ENCODE results near the gene PCDH9.

PCDH9 gene, protein sequence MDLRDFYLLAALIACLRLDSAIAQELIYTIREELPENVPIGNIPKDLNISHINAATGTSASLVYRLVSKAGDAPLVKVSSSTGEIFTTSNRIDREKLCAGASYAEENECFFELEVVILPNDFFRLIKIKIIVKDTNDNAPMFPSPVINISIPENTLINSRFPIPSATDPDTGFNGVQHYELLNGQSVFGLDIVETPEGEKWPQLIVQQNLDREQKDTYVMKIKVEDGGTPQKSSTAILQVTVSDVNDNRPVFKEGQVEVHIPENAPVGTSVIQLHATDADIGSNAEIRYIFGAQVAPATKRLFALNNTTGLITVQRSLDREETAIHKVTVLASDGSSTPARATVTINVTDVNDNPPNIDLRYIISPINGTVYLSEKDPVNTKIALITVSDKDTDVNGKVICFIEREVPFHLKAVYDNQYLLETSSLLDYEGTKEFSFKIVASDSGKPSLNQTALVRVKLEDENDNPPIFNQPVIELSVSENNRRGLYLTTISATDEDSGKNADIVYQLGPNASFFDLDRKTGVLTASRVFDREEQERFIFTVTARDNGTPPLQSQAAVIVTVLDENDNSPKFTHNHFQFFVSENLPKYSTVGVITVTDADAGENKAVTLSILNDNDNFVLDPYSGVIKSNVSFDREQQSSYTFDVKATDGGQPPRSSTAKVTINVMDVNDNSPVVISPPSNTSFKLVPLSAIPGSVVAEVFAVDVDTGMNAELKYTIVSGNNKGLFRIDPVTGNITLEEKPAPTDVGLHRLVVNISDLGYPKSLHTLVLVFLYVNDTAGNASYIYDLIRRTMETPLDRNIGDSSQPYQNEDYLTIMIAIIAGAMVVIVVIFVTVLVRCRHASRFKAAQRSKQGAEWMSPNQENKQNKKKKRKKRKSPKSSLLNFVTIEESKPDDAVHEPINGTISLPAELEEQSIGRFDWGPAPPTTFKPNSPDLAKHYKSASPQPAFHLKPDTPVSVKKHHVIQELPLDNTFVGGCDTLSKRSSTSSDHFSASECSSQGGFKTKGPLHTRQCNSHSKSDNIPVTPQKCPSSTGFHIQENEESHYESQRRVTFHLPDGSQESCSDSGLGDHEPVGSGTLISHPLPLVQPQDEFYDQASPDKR (N-terminal part only)

DNA sequence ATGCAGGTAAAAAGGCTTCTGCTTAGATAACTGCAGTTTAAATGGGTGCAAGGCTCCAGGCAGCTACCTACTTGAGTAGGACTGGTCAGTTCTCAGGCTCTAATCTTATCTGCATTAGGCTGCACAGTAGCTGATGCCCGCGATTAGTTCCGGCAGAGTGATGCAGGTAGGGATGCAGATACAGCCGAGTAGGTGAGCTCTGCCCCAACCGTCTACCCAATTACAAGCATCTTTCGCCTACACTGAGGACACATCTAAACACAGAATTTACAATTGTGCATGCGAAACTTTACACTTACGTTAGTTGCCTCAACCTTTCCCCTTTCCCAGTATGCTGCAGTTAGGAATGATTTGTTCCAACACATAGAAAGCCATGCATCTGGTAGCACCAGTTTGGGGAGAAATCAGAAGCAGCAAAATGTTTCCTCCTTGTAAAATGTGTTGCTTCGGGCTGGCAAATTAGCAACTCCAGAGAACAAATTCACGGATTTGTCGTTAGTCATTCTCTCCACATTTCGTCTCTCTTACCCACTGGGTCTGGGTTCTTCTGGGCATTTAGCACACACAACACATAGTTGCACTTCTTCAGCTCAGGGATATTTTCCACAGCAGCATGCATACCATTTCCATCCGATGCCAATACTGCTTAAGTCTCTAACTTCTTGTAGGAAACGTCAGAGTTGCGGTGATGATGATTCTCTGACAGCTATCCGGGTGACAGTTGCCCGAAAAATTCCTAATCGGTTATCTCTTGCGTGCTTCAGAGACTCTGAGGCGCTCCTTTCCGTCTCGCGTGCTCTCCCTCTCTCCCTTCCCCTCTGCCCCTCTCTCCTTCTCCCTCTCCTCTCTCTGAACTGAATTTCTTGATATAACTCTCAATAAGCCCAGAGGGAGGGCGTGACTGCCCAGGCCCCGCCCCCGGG lies at the start of gene PCDH9:
PCDH9 (minus strand) TSS at position 856 of the 923 bp plus-strand sequence. CDS start 1,896 bp downstream, outside the sequence.
- Histone ChIP-seq H3K27me3 (ENCODE audit: control insufficient read depth, insufficient read depth, low read length) (no peaks in the 10 kb centered on the region), H3K27ac (ENCODE audit: low read length) (no peak within 1 kb of the TSS), H3K4me1 (ENCODE audit: control insufficient read depth, insufficient read depth, low read length) (no peaks in the 10 kb centered on the region), H3K4me3 (ENCODE audit: low read length) (peak within 1 kb of the TSS; percentile 58; the same call in 1 of the 2 replicates), H3K36me3 (ENCODE audit: control insufficient read depth, insufficient read depth, low read length) (no peaks in the 10 kb centered on the region), H3K9me3 (ENCODE audit: control insufficient read depth, insufficient read depth, low read length) (no peaks in the 10 kb centered on the region)
- DNase-seq (ENCODE audit: low read depth, low spot score), result no peak
- WGBS (ENCODE audit: insufficient coverage, insufficient read length), result no CpG with 5 or more reads among the region's 26 CpGs

DNA sequence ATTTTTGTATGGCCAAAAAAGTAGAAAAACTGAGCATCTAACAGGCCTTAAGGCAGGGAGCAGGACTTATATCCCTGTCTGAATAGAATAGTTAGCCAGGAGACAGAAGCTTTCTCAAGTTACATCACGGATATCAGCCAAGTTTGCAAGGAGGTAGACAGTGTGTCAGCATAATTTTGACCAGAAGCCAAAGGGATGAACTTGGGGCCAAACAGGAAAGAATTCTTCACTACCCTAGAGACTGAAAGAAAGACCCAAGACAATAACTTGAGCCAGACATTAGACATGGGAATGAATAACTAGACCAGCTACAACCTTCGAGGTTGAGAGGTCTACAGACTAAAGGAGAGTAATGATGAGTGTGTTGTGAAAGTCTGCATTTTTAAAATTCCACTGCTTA lies 48.1 kb upstream of the PCDH9 start:
- H3K36me3 ChIP-seq (ENCODE audit: control insufficient read depth, insufficient read depth, low read length), result no peaks in the 10 kb centered on the region
- no peaks in the 10 kb centered on the region for H3K27me3 ChIP-seq (ENCODE audit: control insufficient read depth, insufficient read depth, low read length)
- H3K4me1 ChIP-seq (ENCODE audit: control insufficient read depth, insufficient read depth, low read length), result no peaks in the 10 kb centered on the region; the same call in 1 of the 2 replicates
- WGBS (ENCODE audit: insufficient coverage, insufficient read length), result no CpG with 5 or more reads among the region's 2 CpGs
- H3K27ac ChIP-seq (ENCODE audit: low read length), result no peak overlapping the region
- no peak for DNase-seq (ENCODE audit: low read depth, low spot score)
- H3K4me3 ChIP-seq (ENCODE audit: low read length), result no peak overlapping the region
- no peaks in the 10 kb centered on the region for H3K9me3 ChIP-seq (ENCODE audit: control insufficient read depth, insufficient read depth, low read length)

DNA sequence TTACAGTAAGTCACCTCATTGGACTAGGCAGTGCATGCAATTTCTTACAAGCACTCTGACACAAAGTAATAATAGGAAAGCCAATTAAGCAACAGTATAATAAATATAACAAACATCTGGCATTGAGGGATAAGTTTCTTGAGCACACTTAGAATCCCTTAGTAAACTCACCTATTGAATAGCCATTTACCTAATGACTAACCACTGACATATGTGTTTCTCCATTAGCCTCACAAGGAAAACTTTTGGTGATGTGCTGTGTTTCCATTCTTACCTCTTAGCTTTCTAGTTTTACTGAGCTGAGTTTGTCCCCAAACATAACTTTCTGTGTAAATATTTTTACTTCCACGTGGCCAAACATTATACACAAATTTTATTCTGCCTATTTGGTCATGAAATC lies 47.4 kb upstream of the PCDH9 start:
- no peaks in the 10 kb centered on the region for H3K27me3 ChIP-seq (ENCODE audit: control insufficient read depth, insufficient read depth, low read length)
- no peak for DNase-seq (ENCODE audit: low read depth, low spot score)
- no peak overlapping the region for H3K27ac ChIP-seq (ENCODE audit: low read length)
- no CpG with 5 or more reads among the region's 1 CpG for WGBS (ENCODE audit: insufficient coverage, insufficient read length)
- H3K9me3 ChIP-seq (ENCODE audit: control insufficient read depth, insufficient read depth, low read length), result no peaks in the 10 kb centered on the region
- no peaks in the 10 kb centered on the region; the same call in 1 of the 2 replicates for H3K4me1 ChIP-seq (ENCODE audit: control insufficient read depth, insufficient read depth, low read length)
- H3K36me3 ChIP-seq (ENCODE audit: control insufficient read depth, insufficient read depth, low read length), result no peaks in the 10 kb centered on the region
- no peak overlapping the region for H3K4me3 ChIP-seq (ENCODE audit: low read length)

DNA sequence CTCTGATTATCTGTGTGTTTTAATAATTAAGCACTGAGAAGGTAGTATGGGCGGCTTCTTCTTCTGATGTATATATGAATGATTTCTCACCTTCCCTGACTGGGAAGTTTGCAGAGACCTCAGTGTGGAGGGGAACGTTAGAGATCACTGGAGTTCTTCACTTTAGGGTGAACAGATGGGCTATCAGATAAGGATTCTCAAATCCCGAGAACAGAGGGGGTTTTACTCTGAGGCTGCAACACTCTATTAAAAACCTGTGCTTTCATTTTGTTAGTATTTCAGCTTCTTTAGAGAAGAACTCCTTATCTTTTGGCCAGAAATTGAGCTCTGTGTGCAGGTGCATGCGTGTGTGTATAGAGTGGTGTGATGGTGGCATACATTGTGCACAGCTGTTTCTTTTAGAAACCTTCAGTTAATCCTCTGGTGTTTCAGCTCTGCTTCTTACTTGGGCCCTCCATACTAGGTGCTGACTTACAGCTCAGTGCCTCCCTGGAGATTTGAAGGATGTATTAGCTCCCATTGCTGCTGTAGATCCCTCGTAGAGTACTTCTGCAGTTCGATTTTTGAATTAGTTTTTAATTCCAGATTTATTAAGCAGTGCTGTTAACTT lies 45.3 kb upstream of the PCDH9 start:
- no peaks in the 10 kb centered on the region for H3K36me3 ChIP-seq (ENCODE audit: control insufficient read depth, insufficient read depth, low read length)
- WGBS (ENCODE audit: insufficient coverage, insufficient read length), result 100% methylated on average over 1 of the region's 6 CpGs

DNA sequence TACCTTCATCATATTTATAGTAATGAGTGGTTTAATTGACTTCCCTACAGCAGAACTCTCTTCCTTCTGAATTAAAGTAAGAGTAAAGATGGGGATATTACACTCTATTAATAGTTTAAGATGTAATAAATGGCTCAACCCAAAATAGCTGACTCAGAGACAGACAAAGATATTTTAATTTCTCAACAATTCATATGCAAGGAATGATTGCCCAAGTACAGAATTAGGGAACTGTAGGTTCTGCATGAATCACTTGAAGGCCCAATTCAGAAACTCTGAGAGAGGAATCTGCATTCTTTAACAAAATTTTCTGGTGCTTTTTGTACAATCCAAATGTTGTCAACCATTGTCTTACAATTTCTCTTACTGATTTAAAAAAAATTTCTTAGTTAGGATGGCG lies 42.9 kb upstream of the PCDH9 start:
- Histone ChIP-seq H3K4me3 (ENCODE audit: low read length) (no peak overlapping the region), H3K9me3 (ENCODE audit: control insufficient read depth, insufficient read depth, low read length) (no peaks in the 10 kb centered on the region), H3K4me1 (ENCODE audit: control insufficient read depth, insufficient read depth, low read length) (no peaks in the 10 kb centered on the region; the same call in 1 of the 2 replicates), H3K27ac (ENCODE audit: low read length) (no peak overlapping the region), H3K36me3 (ENCODE audit: control insufficient read depth, insufficient read depth, low read length) (no peaks in the 10 kb centered on the region), H3K27me3 (ENCODE audit: control insufficient read depth, insufficient read depth, low read length) (no peaks in the 10 kb centered on the region)
- DNase-seq (ENCODE audit: low read depth, low spot score), result no peak
- WGBS (ENCODE audit: insufficient coverage, insufficient read length), result no CpG with 5 or more reads among the region's 1 CpG

More for the DNA sequence above, 45.3 kb upstream of the PCDH9 start:
- H3K9me3 ChIP-seq (ENCODE audit: control insufficient read depth, insufficient read depth, low read length), result no peaks in the 10 kb centered on the region
- no peak overlapping the region for H3K4me3 ChIP-seq (ENCODE audit: low read length)
- no peaks in the 10 kb centered on the region; the same call in 1 of the 2 replicates for H3K4me1 ChIP-seq (ENCODE audit: control insufficient read depth, insufficient read depth, low read length)
- H3K27ac ChIP-seq (ENCODE audit: low read length), result no peak overlapping the region
- H3K27me3 ChIP-seq (ENCODE audit: control insufficient read depth, insufficient read depth, low read length), result no peaks in the 10 kb centered on the region
- no peak for DNase-seq (ENCODE audit: low read depth, low spot score)

DNA sequence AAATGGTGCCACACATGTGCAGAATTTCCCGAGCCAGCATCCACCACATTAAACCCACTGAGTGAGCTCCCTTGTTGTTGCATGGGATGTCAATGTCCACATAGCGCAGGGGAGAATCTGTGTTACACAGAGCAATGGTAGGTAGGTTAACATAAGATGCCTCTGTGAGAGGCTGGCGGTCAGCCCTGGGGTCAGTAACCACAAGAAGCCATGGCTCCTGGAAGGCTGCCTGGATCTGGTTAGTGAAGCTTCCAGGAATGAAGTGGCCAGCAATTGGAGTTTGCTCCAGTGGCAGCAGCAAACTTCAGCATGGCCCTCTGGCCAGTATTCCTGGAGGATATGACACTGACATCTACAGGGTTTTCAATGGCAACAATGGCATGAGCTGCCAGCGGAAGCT lies 37.0 kb upstream of the PCDH9 start:
- Histone ChIP-seq H3K27ac (ENCODE audit: low read length) (no peak overlapping the region), H3K4me1 (ENCODE audit: control insufficient read depth, insufficient read depth, low read length) (no peaks in the 10 kb centered on the region), H3K9me3 (ENCODE audit: control insufficient read depth, insufficient read depth, low read length) (no peaks in the 10 kb centered on the region), H3K4me3 (ENCODE audit: low read length) (no peak overlapping the region), H3K36me3 (ENCODE audit: control insufficient read depth, insufficient read depth, low read length) (no peaks in the 10 kb centered on the region), H3K27me3 (ENCODE audit: control insufficient read depth, insufficient read depth, low read length) (no peaks in the 10 kb centered on the region)
- DNase-seq (ENCODE audit: low read depth, low spot score), result no peak
- no CpG with 5 or more reads among the region's 4 CpGs for WGBS (ENCODE audit: insufficient coverage, insufficient read length)

DNA sequence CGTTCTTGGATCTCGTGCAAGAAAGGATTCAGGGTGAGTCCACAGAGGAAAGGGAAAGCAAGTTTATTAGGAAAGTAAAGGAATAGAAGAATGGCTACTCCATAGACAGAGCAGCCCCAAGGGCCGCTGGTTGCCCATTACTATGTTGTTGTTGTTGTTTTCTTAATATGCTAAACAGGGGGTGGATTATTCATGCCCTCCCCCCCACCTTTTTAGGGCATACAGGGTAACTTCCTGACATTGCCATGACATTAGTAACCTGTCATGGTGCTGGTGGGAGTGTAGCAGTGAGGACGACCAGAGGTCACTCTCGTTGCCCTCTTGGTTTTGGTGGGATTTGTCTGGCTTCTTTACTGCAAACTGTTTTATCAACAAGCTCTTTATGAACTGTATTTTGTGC lies 29.1 kb upstream of the PCDH9 start:
- H3K36me3 ChIP-seq (ENCODE audit: control insufficient read depth, insufficient read depth, low read length), result no peaks in the 10 kb centered on the region
- no peaks in the 10 kb centered on the region for H3K9me3 ChIP-seq (ENCODE audit: control insufficient read depth, insufficient read depth, low read length)
- no CpG with 5 or more reads among the region's 5 CpGs for WGBS (ENCODE audit: insufficient coverage, insufficient read length)
- H3K27ac ChIP-seq (ENCODE audit: low read length), result no peak overlapping the region
- 0 out of 2 replicates have a peak, but pooled peaks cover 1% of the 10 kb centered on the region for H3K4me1 ChIP-seq (ENCODE audit: control insufficient read depth, insufficient read depth, low read length)
- no peak for DNase-seq (ENCODE audit: low read depth, low spot score)
- no peaks in the 10 kb centered on the region for H3K27me3 ChIP-seq (ENCODE audit: control insufficient read depth, insufficient read depth, low read length)
- no peak overlapping the region for H3K4me3 ChIP-seq (ENCODE audit: low read length)

DNA sequence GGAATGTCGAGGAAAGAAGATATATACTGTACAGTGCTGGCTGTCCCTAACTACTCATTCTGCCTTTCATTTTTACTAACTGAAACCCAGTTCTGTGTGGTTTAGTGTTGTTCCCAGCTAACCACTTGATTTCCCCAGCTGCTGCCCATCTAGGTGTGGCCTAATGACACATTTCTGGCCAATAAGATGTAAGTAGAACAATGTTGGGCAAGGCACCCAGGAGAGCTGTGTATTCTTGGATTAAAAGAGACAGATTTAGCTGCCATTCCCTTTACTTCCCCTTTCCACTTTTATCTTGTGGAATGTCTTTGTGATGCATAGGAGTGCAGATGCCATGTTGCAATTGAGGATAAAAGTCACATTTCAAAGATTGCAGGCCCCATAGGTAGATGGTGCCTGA lies 28.3 kb upstream of the PCDH9 start:
- Histone ChIP-seq H3K36me3 (ENCODE audit: control insufficient read depth, insufficient read depth, low read length) (no peaks in the 10 kb centered on the region), H3K4me1 (ENCODE audit: control insufficient read depth, insufficient read depth, low read length) (0 out of 2 replicates have a peak, but pooled peaks cover 1% of the 10 kb centered on the region), H3K4me3 (ENCODE audit: low read length) (no peak overlapping the region), H3K27me3 (ENCODE audit: control insufficient read depth, insufficient read depth, low read length) (no peaks in the 10 kb centered on the region), H3K9me3 (ENCODE audit: control insufficient read depth, insufficient read depth, low read length) (no peaks in the 10 kb centered on the region), H3K27ac (ENCODE audit: low read length) (no peak overlapping the region)
- DNase-seq (ENCODE audit: low read depth, low spot score), result peak; percentile 58
- no CpG with 5 or more reads among the region's 1 CpG for WGBS (ENCODE audit: insufficient coverage, insufficient read length)

DNA sequence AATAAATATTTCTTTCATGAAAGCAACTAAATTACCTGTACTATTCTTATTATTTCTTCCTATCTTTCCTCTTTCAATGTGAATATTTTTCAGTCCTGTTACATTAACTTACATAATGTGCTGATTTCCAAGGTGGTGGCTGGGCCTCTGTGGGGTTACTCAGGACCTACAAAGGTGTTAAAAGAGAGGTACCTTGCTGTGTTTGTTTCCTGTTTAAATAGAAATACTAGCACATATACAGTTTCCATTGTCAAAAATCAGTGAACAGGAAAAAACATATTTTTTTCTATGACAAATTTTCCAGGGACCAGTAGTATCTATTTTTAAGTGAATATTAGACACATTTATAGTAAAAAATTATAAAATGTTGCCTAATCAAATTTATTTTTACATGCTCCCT lies 8.7 kb upstream of the PCDH9 start:
- no peaks in the 10 kb centered on the region for H3K27me3 ChIP-seq (ENCODE audit: control insufficient read depth, insufficient read depth, low read length)
- no peak for DNase-seq (ENCODE audit: low read depth, low spot score)
- H3K9me3 ChIP-seq (ENCODE audit: control insufficient read depth, insufficient read depth, low read length), result no peaks in the 10 kb centered on the region
- H3K4me3 ChIP-seq (ENCODE audit: low read length), result no peak overlapping the region
- H3K4me1 ChIP-seq (ENCODE audit: control insufficient read depth, insufficient read depth, low read length), result no peaks in the 10 kb centered on the region
- H3K36me3 ChIP-seq (ENCODE audit: control insufficient read depth, insufficient read depth, low read length), result no peaks in the 10 kb centered on the region
- H3K27ac ChIP-seq (ENCODE audit: low read length), result no peak overlapping the region

Data from iPS DF 6.9 (cell line).